HG03280 (cell line): Measurements from ENCODE around the gene STXBP6.
"Not testable (repeated sequence)": the region's sequence is repeated elsewhere in the genome, so short reads cannot be mapped to it uniquely, and the experiment has no call there.

Source experiments
- ATAC-seq: cut with Tn5 transposase; IDR thresholded peaks from one replicate; pipeline ENCODE4 v1.9.1; 2021; ENCODE audit warnings: mild to moderate bottlenecking, moderate library complexity; ENCODE audit not compliant: unreplicated experiment

STXBP6 gene

DNA sequence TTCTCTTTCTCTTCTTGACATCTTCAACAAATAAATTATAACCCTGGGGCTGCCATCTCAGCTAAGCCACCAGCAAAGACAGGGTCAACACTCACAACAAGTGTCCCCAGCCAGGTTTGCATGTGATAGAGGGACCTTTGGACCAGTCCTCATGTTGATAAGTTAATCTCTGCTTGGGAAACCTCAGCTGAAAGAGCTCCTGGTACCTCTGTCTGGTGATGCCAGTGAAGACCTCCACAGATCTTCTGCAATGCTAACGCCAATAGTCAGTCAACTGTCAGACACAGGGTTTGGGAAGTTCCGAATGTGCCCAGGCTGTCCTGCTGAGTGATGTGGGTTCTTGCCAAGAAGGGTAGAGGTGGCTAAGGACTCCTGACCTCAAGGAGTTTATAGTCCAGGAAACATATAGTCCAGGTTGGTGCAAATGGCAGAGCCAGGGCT lies 236.1 kb downstream of the STXBP6 start:
- no peak for ATAC-seq

DNA sequence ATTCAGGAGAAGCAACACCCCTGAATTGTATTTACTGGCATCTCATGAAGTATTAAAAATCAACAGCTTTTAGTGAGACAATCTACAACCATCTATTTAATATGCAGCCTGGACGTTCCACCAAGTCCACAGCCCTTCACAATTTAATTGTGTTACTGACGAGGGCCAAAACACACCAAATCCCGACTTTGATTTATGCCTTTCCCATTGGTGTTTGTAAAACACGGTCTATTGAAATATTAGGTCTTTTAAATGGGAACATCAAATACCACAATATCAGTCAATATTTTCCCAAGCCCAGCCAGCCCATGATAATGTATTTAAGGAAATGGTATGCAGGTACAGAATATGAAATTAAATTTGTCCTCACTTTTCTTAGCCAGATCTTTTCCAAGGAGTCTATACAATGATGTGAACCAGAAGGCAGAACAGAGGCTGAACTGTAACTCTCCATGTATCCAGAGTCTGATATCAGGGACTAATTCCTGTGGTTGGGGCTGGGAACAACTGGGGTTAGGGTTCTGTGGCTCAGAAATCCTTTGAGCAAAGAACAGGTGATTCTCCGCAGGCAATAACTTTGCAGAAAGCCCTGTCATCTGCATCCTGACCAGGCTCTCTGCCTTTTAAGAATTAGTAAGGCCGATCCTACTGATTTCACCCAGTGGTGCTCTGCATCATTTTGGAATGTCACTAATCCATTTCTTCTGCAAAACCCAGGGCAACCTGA lies 236.7 kb downstream of the STXBP6 start:
- no peak for ATAC-seq

DNA sequence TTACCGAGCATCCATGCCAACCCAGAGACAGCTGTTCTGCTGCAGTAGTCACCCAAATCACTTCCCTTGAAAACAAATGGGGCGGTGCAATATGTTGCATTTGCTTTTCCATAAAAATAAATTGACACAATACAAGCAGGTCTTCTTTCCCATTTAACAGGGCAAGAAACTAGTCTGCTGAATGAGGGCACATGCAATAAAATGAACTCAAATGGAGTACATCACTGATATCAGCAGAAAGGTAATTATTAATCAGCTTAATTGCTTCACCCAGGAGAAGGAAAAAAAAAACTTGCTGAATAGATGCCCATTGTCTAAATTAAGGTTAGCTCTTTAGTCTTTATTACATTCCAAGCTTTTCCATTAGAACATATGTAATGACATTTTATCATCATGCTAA lies 240.8 kb downstream of the STXBP6 start:
- no peak for ATAC-seq

DNA sequence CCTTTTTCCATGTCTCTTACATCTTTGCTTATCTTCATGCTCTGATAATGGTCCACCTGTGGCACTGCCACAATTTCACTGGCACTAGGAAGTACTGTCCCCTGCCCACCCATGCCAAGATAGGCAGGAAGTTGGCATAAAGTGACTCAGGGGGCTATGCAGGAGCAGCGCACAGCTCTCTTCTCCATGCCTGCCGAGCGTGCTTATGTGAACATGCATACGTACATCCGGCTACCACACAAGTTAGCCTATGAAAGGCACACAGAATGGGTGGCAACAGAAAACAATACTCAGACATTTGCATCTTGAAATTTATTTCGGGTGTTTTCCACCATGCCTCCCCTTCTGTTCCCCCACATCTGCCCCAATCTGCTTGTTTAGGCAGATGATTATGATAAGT lies 241.5 kb downstream of the STXBP6 start:
- no peak for ATAC-seq

DNA sequence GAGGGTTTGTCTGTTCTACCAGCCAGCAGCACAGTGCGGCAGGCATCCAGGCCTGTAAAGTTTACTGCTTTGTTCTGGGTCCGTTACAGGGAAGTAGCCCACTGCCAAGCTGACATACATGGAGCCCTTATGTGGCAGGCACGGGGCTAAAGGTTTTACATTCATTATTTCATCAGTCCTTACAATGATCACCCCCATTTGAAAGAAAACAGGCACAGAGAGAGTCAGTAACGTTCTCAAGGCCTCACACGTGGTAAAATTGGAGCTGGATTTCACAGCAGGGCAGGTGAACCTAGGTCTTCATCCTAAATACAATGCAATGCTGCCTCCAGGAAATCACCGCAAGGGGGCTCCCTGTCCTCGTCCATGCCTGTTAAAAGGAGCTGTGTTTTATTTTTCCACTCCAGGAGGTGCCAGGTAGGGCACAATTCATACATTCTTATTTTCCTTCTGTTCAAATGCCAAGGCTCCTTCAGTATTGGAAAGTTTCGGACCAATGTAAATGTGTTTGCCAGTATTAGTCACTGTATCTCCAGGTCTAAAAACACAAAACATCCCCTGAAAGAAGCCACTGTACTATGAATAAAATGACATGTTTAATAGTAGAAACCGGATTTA lies 243.8 kb downstream of the STXBP6 start:
- no peak for ATAC-seq

DNA sequence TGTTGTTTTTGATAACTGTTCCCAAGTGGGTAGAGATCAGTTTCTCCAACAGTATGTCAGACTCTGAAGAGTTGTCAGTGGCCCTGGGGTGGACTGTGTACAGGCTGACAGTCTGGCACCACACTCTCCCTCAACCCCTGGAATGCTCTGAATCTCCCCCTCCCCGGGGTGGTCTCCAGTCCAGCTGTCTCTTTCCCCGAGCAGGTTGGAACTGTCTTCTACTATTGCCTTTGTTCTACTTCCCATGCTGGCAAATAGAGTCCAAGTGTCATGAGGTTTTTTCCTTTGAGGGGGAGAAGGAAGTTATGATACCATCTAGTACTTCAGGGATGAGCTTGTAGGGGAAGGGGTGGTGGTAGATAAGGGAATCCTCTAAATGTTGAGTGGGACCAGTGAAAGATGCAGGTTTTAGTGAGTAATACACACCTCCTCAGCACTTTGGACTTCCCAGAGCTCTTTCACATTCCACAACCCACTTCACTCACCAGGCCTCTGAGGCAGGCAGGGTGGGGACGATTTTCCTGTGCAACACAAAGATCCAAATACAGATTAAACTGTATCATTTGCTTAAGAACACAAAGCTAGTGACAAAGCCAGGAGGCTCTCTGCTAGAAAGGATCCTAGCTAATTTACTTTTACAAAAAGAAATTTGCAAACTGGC lies 245.3 kb downstream of the STXBP6 start:
- ATAC-seq: no peak

DNA sequence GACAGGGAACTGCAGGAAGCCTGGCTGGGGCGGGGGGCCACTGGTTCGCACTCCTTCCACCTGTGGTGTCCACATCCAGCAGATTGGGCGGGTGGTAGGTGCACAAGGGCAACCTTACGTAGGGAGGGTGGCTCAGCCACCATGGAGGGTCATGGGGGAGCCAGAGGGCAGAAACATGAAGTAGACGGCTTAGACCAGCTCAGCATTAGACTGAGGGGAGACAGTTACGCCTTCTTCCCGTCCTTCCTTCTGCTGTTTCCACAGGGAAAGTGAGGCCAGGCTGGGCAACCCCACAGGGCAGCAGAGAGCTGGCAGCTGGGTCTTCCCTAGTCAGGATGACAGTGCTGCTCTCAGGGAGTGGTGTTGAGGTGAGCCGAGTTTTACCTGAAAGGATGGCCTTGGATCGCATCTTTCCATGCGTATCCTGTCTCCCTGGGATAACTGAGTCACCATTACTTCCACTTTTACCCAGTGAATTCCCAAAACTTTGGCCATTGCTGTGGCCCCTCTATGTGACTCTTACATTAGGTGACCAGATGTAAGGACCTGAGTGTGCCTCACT lies 245.9 kb downstream of the STXBP6 start:
- no peak for ATAC-seq

DNA sequence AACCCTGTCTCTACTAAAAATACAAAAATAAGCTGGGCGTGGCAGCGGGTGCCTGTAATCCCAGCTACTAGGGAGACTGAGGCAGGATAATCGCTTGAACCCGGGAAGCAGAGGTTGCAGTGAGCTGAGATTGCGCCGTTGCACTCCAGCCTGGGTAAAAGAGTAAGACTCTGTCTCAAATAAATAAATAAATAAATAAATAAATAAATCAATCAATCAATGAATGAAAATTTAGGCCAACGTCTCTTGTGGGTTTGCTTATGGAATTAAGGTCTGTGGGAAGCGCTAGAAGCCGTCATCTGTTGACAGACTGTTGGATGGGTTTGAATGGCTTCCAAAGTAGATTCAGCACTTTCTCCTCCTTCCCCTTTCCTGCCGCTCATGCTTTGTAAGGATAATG lies 246.5 kb downstream of the STXBP6 start:
- ATAC-seq: not testable (repeated sequence)

DNA sequence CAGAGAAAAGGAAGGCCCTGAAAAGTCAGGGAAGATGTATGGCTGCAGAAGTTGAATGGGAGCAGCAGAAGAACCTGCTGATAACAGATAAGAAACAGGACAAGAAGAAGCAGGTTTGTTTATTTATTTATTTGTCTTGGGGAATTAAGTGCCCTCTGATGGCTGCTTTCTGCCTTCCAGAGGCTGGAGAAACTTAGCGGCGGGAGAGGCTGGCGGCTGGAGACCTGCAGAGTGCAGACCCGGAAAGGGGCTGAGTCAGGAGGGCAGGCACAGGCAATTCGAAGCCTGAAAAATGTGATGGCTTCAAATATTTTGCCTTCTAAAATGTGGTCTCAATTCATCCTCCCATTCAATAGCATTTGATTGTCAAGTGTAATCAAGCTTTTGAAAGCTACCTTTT lies 247.7 kb downstream of the STXBP6 start:
- ATAC-seq: no peak

DNA sequence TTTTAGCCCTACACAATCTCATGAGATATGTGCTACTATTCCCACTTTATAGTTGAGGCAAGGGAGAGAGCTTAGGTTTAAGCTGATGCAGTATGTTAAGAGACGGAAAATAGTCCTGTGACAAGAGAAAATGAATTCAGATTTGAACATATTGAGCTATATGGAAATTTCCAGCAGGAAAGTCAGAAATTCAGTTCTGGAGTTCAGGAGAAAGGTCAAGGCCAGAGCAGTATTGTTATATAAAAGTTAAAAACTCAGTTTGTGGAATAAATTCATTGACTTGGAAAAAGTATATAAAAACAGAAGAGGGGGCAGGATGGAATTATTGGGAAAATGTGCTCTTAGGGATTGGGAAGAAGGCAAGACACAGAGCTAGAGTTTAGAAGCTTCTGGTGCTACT lies 248.9 kb downstream of the STXBP6 start:
- no peak for ATAC-seq

DNA sequence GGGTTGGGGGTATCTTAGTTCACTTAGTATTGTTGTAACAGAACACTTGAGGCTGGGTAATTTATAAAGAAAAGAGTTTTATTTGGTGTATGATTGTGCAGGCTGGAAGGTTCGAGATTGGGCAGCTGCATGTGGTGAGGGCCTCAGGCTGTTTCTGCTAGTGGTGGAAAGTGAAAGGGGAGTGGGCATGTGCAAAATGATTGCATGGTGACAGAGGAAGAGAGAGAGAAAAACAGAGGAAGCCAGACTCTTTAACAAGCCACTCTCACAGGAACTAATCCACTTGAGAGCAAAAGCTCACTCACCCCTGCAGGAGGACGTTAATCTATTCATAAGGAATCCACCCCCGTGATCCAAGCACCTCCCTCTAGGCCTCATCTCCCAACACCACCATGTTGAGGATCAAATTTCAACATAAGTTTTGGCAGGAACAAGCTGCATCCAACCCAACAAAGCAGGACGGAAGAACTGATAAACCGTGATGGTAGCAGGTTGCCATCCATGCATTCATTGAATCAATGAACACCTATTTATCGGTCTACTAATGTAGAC lies 251.0 kb downstream of the STXBP6 start:
- ATAC-seq: no peak

DNA sequence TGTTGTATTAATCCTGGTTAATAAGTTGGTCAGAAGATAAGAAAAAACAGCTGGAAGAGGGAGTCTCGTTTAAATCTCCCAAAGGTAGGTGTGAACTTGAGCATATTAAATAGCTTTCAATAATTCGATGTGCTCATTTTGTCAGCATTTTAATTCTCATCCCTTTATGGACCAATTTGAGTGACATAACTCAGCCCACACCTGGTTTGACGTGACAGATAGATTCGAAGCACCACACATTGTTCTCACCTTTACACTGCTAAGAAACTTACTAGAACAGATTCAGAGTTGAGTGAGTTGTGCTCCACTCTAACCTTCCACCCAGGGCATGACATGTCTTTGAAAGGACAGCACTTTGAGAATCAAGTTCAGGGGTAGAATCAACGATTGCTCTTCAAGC lies 254.5 kb downstream of the STXBP6 start:
- no peak for ATAC-seq

DNA sequence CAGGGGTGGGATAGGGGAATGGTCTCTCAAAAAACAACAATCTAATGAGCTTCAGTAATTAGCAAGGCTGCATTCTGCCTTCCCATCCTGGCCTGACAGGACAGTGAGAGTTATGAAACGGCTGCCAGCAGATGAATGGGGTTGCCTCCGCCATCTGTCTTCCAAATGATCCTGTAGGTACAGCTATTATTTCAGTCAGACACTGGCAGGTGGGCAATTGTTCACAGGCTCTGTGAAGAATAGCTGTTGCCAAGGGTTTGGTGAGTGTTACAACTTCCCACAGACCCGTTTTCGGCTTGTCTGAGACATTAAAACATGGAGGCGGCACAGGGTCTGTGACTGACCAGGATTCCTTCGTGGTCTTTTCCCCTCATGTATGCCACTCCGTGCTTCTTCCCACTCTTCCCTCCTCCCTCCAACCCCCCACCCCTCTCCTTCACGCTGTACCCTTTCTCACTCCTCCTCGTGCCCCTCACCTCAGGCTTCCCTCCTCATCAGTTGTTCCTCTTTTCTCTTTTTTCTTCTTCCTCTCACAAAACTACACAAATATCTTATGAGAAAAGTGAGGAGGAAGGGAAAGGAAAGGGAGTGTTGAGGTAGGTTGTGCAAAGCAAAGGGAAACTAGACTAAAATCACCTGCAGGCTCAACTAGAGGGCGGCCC lies 255.2 kb downstream of the STXBP6 start:
- no peak for ATAC-seq

DNA sequence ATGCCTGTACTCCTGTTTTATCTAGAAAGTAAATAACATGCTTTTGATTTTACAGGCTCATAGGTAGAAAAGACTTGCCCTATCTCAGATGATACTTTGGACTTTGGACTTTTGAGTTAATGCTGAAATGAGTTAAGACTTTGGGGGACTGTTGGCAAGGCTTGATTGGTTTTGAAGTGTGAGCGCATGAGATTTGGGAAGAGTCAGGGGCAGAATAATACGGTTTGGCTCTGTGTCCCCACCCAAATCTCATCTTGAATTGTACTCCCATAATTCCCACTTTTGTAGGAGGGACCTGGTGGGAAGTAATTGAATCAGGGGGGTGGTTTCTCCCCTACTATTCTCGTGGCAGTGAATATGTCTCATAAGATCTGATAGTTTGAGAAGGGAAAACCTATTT lies 259.8 kb downstream of the STXBP6 start:
- no peak for ATAC-seq

DNA sequence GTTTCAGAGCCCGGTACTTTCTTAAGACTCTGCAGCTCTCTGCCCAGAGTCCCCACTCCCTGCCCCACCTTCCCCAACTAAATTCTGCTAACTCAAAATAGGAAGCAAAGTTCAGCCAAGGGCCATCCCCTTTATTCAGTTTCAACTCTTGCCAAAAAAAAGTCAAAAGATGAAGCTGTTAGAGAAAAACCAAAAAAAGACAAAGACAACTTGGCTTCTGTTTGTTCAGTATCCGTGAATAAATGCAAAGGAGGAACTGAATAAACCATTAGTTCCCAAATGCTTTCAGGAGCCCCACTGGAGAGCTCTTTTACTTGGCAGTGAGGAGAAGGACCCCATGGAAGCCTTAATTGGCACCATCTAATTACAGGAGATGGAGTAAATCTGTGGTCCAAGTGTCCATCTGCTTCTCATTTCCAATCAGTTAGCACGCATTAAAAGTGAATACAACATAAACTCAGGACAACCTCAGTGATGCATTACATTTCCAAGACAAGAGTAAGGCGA lies 260.5 kb downstream of the STXBP6 start:
- ATAC-seq: no peak

DNA sequence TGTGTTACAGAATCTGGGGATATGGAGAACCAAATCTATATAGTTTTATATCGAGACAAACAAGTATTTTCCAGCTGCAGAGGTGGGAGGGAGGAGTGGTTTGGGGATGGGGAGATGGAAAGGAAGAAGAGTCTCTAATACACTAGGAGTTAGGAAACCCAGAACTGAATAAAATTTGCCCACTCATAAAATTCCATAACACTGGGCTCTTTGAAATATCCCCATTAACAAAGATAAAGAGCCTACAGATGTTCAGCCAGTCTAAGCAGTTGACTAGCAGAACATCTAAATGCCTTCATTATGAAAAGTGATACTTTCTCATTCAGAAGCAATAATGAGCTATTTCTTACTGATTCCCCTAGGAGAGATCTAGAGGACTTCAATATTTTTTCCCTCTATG lies 264.2 kb downstream of the STXBP6 start:
- ATAC-seq: no peak

DNA sequence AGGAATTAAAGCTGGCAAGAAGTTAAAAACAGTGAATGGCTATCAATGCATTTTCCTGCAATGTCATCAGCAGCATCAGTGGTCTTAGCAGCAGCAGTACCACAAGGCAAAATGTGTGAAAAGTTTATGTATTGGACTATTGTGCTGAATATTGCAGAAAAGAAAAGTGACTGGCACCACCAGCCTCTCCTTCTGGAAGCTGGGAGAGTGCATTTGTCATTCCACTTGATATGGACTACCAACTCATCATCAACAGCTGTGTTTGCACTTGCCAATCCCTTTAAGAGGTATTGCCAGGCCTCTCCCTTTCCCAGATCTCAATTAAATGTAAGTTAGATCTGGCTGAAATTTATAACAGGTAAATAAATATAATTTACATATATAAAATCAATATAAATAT lies 265.0 kb downstream of the STXBP6 start:
- no peak for ATAC-seq

DNA sequence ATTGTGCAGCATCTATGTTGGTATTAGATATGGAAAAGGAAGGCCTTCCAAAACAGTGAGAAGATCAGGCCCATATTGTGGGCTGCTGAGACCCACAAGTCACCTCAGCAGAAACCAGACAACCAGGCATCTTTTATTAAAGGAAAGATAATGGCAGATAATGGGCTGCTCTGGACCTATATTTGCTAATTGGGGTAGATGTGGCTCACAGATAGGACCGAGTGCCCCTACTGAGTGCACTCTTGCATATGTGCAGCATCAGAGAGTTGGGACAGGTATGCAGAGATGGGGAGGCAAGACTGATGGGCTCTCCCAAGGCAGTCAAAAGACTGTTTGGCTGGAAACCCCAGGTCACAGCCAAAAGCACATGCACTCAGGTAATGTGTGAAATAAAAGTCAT lies 266.2 kb downstream of the STXBP6 start:
- ATAC-seq: no peak

DNA sequence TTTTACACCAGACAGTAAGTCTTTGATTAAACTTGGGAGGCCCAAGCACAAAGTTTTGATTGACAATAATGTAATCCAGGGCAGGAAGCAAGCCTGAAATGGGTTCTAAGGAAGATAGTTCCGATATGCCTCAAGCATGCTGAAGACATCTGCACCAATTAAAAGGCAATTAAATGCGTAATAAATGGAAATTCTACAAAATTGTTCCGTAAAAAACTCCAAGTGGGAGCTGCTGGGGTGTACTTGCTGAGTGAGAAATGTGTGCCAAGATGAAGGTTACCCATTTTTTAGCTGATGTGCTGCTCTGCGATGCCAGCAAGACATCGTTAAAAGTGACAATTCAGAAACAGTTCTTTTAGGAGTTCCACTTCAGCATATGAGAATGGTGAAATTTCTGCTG lies 269.7 kb downstream of the STXBP6 start:
- no peak for ATAC-seq

DNA sequence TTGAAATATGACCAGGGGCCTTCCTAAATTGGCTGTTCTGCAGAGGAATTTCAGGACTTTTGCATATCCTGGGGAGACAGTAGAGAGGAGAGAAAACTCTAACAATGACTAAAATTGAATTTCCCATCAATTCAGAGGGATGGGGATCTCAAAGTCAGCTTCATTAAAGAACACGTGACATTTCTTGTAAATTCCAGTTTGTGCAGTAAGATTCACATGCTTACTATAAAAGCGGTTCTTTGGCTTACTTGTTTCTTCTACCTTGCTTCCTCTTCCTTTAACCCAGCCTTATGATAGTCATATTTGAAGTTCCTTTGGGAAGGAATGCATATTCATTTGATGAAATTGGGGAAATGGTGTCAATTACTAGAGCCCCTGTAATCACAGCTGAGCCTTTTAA lies 272.3 kb downstream of the STXBP6 start:
- ATAC-seq: no peak

DNA sequence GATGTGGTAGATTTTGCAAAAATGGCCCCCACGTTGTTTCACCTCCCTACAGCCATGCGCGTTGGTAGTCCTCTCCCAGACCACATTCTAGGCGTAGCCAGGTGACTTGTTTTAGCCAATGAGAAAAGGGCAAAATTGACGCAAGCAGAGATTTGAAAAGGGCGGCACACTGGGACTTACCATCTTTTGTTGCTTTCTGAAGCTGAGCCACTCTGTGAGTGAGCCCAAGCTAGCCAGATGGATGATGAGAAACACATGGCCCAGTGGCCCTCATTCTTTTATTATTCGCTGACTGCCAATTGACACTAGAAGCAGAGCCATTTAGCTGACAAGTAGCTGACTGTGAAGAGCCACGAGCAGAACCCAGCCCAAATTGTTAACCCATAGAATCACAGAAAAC lies 274.0 kb downstream of the STXBP6 start:
- ATAC-seq: no peak
